ENCODE results near the gene ZMYND8.

The ZMYND8 gene

GRCh38 chr20:47335251-47336128 is 21.0 kb downstream of the ZMYND8 start:
- TF ChIP-seq, protein P1, sequence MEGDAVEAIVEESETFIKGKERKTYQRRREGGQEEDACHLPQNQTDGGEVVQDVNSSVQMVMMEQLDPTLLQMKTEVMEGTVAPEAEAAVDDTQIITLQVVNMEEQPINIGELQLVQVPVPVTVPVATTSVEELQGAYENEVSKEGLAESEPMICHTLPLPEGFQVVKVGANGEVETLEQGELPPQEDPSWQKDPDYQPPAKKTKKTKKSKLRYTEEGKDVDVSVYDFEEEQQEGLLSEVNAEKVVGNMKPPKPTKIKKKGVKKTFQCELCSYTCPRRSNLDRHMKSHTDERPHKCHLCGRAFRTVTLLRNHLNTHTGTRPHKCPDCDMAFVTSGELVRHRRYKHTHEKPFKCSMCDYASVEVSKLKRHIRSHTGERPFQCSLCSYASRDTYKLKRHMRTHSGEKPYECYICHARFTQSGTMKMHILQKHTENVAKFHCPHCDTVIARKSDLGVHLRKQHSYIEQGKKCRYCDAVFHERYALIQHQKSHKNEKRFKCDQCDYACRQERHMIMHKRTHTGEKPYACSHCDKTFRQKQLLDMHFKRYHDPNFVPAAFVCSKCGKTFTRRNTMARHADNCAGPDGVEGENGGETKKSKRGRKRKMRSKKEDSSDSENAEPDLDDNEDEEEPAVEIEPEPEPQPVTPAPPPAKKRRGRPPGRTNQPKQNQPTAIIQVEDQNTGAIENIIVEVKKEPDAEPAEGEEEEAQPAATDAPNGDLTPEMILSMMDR (IDR thresholded peaks at IDR 0.05; ENCODE audit: poor library complexity, severe bottlenecking): no peak
- Histone ChIP-seq H3K27me3 (ENCODE audit: insufficient read depth, poor library complexity, severe bottlenecking) (no peaks in the 10 kb centered on the region), H3K4me1 (ENCODE audit: insufficient read depth, poor library complexity, severe bottlenecking) (peaks cover 49% of the 10 kb centered on the region), H3K27ac (ENCODE audit: poor library complexity, severe bottlenecking) (peak overlapping the region; percentile 100), H3K9me3 (ENCODE audit: severe bottlenecking) (no peaks in the 10 kb centered on the region), H3K36me3 (ENCODE audit: low read depth) (peaks cover 78% of the 10 kb centered on the region), H3K4me3 (ENCODE audit: severe bottlenecking) (no peak overlapping the region)
- DNase-seq (ENCODE audit: low spot score) (no peak), ATAC-seq (ENCODE audit: low read depth) (no peak)

GRCh38 chr20:47334022-47334551 is 22.4 kb downstream of the ZMYND8 start:
- peaks cover 68% of the 10 kb centered on the region for H3K36me3 ChIP-seq (ENCODE audit: low read depth)
- peaks cover 58% of the 10 kb centered on the region for H3K4me1 ChIP-seq (ENCODE audit: insufficient read depth, poor library complexity, severe bottlenecking)
- ATAC-seq (ENCODE audit: low read depth) (peak; percentile 95), DNase-seq (ENCODE audit: low spot score) (peak; percentile 92)
- H3K4me3 ChIP-seq (ENCODE audit: severe bottlenecking): no peak overlapping the region
- no peaks in the 10 kb centered on the region for H3K9me3 ChIP-seq (ENCODE audit: severe bottlenecking)
- peak overlapping the region; percentile 100 for H3K27ac ChIP-seq (ENCODE audit: poor library complexity, severe bottlenecking)
- TF ChIP-seq, protein P1 (IDR thresholded peaks at IDR 0.05; ENCODE audit: poor library complexity, severe bottlenecking): no peak
- H3K27me3 ChIP-seq (ENCODE audit: insufficient read depth, poor library complexity, severe bottlenecking): no peaks in the 10 kb centered on the region

DNA sequence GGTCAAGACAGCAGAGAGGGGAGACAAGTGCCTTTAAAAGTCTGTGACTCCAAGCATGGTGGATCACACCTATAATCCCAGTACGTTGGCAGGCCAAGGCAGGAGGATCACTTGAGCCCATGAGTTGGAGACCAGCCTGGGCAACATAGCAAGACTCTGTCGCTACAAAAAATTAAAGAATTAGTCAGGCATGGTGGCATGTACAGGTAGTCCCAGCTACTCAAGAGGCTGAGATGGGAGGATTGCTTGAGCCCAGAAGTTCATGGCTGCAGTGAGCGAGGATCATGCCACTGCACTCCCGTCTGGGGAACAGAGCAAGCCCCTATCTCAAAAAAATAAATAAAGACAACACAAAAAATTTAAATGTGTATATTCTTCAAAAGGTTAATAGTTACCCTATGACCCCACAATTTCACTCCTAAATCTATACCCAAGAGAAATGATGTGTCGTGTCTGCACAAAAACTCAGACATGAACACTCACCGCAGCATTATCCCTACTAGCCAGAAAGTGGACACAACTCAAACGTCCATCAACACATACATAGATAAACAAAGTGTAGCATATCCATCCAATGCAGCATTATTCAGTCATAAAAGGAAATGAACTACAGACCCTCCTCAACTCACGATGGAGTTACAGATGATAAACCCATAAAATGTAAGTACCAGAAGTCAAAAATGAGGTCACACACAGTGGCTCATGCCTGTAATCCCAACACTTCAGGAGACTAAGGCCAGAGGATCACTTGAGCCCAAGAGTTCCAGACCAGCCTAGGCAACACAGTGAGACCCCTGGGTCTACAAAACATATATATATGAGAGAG is 23.9 kb downstream of the ZMYND8 start:
- Histone ChIP-seq H3K27ac (ENCODE audit: poor library complexity, severe bottlenecking) (peak overlapping the region; percentile 100), H3K27me3 (ENCODE audit: insufficient read depth, poor library complexity, severe bottlenecking) (no peaks in the 10 kb centered on the region), H3K4me3 (ENCODE audit: severe bottlenecking) (no peak overlapping the region), H3K9me3 (ENCODE audit: severe bottlenecking) (no peaks in the 10 kb centered on the region), H3K4me1 (ENCODE audit: insufficient read depth, poor library complexity, severe bottlenecking) (peaks cover 68% of the 10 kb centered on the region), H3K36me3 (ENCODE audit: low read depth) (peaks cover 73% of the 10 kb centered on the region)
- no peak for ATAC-seq (ENCODE audit: low read depth)
- TF ChIP-seq, protein P1 (IDR thresholded peaks at IDR 0.05; ENCODE audit: poor library complexity, severe bottlenecking): no peak
- no peak for DNase-seq (ENCODE audit: low spot score)

GRCh38 chr20:47330933-47331708 is 25.4 kb downstream of the ZMYND8 start:
- H3K4me3 ChIP-seq (ENCODE audit: severe bottlenecking): no peak overlapping the region
- DNase-seq (ENCODE audit: low spot score): peak; percentile 89
- TF ChIP-seq, protein P1 (IDR thresholded peaks at IDR 0.05; ENCODE audit: poor library complexity, severe bottlenecking): no peak
- H3K4me1 ChIP-seq (ENCODE audit: insufficient read depth, poor library complexity, severe bottlenecking): peaks cover 78% of the 10 kb centered on the region
- no peaks in the 10 kb centered on the region for H3K27me3 ChIP-seq (ENCODE audit: insufficient read depth, poor library complexity, severe bottlenecking)
- no peaks in the 10 kb centered on the region for H3K9me3 ChIP-seq (ENCODE audit: severe bottlenecking)
- ATAC-seq (ENCODE audit: low read depth): peak; percentile 66
- H3K27ac ChIP-seq (ENCODE audit: poor library complexity, severe bottlenecking): peak overlapping the region; percentile 100
- peaks cover 76% of the 10 kb centered on the region for H3K36me3 ChIP-seq (ENCODE audit: low read depth)

Measured in RWPE2 (cell line).